Parathyroid adenoma (tissue), 2 donors: ENCODE results near the gene FAM83E.
A peak's percentile ranks its signal among the peaks of the same experiment; 100 is the strongest.

Experiments used
- H2AFZ ChIP-seq: fragments of 300-600 bp; sonication (generic); one replicate; pipeline ENCODE4 v1.7.0; 2017; ENCODE audit warnings: antibody characterized with exemption, mild to moderate bottlenecking
- H3K27ac ChIP-seq: fragments of 300-600 bp; sonication (generic); one replicate; pipeline ENCODE4 v1.7.0; 2017
- H3K27me3 ChIP-seq: fragments of 300-600 bp; sonication (generic); one replicate; pipeline ENCODE4 v1.7.0; 2017; ENCODE audit warnings: low read length; ENCODE audit not compliant: control insufficient read depth, insufficient read depth
- H3K36me3 ChIP-seq: fragments of 300-600 bp; sonication (generic); one replicate; pipeline ENCODE4 v1.7.0; 2017; ENCODE audit warnings: low read length; ENCODE audit not compliant: control insufficient read depth, insufficient read depth
- H3K4me1 ChIP-seq: fragments of 300-600 bp; sonication (generic); one replicate; pipeline ENCODE4 v1.7.0; 2017; ENCODE audit warnings: control low read depth
- H3K4me2 ChIP-seq: fragments of 300-600 bp; sonication (generic); one replicate; pipeline ENCODE4 v1.7.0; 2017; ENCODE audit warnings: low read length
- H3K4me3 ChIP-seq: fragments of 300-600 bp; sonication (generic); one replicate; pipeline ENCODE4 v1.7.0; 2017; ENCODE audit warnings: low read depth, low read length
- H3K79me2 ChIP-seq: fragments of 300-600 bp; sonication (generic); one replicate; pipeline ENCODE4 v1.7.0; 2017; ENCODE audit warnings: control low read depth
- H3K9ac ChIP-seq: fragments of 300-600 bp; sonication (generic); one replicate; pipeline ENCODE4 v1.7.0; 2017; ENCODE audit warnings: mild to moderate bottlenecking
- H3K9me3 ChIP-seq: fragments of 300-600 bp; sonication (generic); one replicate; pipeline ENCODE4 v1.7.0; 2017; ENCODE audit warnings: low read length; ENCODE audit not compliant: control insufficient read depth
- CTCF ChIP-seq: fragments of 300-600 bp; sonication (generic); IDR thresholded peaks from one replicate; pipeline ENCODE4 v1.7.0; 2017; ENCODE audit warnings: antibody characterized with exemption, mild to moderate bottlenecking
- donor health status: primary hyperparathyroidism.

Gene FAM83E

DNA sequence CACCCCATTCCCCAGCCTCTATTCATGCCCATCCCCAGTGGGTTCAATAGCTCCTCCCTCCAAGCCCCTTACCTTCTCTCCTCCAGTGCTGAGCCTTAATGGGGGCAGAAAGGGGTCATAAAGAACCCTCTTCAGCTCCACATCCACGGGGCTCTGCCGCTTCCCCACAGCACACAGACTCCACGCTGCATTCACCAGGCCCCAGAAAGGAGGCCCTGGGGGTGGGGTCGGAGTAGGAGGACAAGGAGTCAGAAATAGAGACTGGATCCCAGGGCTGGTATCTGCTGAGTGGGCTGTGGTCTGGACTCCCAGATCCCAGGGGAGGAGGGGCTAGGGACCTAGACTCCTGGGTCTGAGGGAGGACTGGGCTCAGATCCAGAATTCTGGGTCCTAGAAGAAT lies 29.5 kb upstream of the FAM83E start:
- no peak for TF ChIP-seq CTCF
- Histone ChIP-seq H3K4me3 (peak overlapping the region; percentile 92), H3K9ac (no peak overlapping the region), H3K36me3 (no peaks in the 10 kb centered on the region), H3K27ac (peak overlapping the region; percentile 92), H3K79me2 (peaks cover 3% of the 10 kb centered on the region), H3K9me3 (no peaks in the 10 kb centered on the region), H2AFZ (peak overlapping the region; percentile 98), H3K4me1 (peaks cover 5% of the 10 kb centered on the region), H3K27me3 (no peaks in the 10 kb centered on the region), H3K4me2 (peak overlapping the region; percentile 99)

DNA sequence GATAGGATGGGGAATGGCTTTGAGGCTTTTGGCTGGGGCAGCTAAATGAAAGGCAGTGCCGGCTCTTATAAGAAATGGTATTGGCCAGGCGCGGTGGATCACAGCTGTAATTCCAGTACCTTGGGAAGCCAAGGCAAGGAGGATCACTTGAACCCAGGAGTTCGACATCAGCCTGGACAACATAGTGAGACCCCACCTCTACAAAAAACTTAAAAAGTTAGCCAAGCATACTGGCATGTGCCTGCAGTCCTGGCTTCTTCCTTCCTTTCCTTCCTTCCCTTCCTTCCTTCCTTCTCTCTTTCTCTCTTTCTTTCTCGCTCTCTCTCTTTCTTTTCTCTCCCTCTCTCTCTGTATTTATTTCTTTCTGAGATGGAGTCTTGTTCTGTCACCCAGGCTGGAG lies 28.0 kb upstream of the FAM83E start:
- H3K27me3 ChIP-seq, result no peaks in the 10 kb centered on the region
- no peaks in the 10 kb centered on the region for H3K9me3 ChIP-seq
- no peak overlapping the region for H3K27ac ChIP-seq
- no peak overlapping the region for H3K4me3 ChIP-seq
- no peak overlapping the region for H3K9ac ChIP-seq
- H2AFZ ChIP-seq, result no peak overlapping the region
- no peak overlapping the region for H3K4me2 ChIP-seq
- H3K4me1 ChIP-seq, result peaks cover 10% of the 10 kb centered on the region
- H3K36me3 ChIP-seq, result no peaks in the 10 kb centered on the region
- TF ChIP-seq CTCF, result no peak
- H3K79me2 ChIP-seq, result peaks cover 3% of the 10 kb centered on the region

- no peaks in the 10 kb centered on the region for H3K9me3 ChIP-seq
- H3K4me3 ChIP-seq, result no peak overlapping the region
- H3K9ac ChIP-seq, result no peak overlapping the region
- no peak for TF ChIP-seq CTCF
- H3K27me3 ChIP-seq, result no peaks in the 10 kb centered on the region
- H3K27ac ChIP-seq, result no peak overlapping the region
- H3K36me3 ChIP-seq, result no peaks in the 10 kb centered on the region
- H2AFZ ChIP-seq, result no peak overlapping the region
- H3K79me2 ChIP-seq, result peaks cover 3% of the 10 kb centered on the region
- H3K4me2 ChIP-seq, result no peak overlapping the region
- H3K4me1 ChIP-seq, result peaks cover 10% of the 10 kb centered on the region
These were observed 27.0 kb upstream of the FAM83E start for GRCh38 chr19:48641850-48642249.

- H3K27me3 ChIP-seq, result no peaks in the 10 kb centered on the region
- H3K4me1 ChIP-seq, result peaks cover 14% of the 10 kb centered on the region
- H3K27ac ChIP-seq, result no peak overlapping the region
- no peak overlapping the region for H3K9ac ChIP-seq
- no peak for TF ChIP-seq CTCF
- no peaks in the 10 kb centered on the region for H3K36me3 ChIP-seq
- H3K4me2 ChIP-seq, result peak overlapping the region; percentile 82
- H3K9me3 ChIP-seq, result no peaks in the 10 kb centered on the region
- H2AFZ ChIP-seq, result no peak overlapping the region
- H3K4me3 ChIP-seq, result peak overlapping the region; percentile 59
- H3K79me2 ChIP-seq, result peaks cover 3% of the 10 kb centered on the region
These were observed 24.9 kb upstream of the FAM83E start for GRCh38 chr19:48639483-48640375.
